T1000 (cell line): ENCODE measurements around the gene PTPN13.

ENCODE experiments used
- DNase-seq: peaks from one replicate; lab custom pipeline; 2025; ENCODE audit warnings: mixed read lengths; lab: John Stamatoyannopoulos, UW

Gene PTPN13

GRCh38 chr4:86818841-86819240 lies 224.7 kb downstream of the PTPN13 start:
- DNase-seq = no peak

GRCh38 chr4:86819561-86819960 lies 225.4 kb downstream of the PTPN13 start:
- no peak for DNase-seq

GRCh38 chr4:86821151-86821550 lies 227.0 kb downstream of the PTPN13 start:
- no peak for DNase-seq

GRCh38 chr4:86822136-86822535 lies 228.0 kb downstream of the PTPN13 start:
- no peak for DNase-seq

GRCh38 chr4:86825511-86825910 lies 231.4 kb downstream of the PTPN13 start:
- DNase-seq = peak; percentile 32

GRCh38 chr4:86831262-86832130 lies 237.4 kb downstream of the PTPN13 start:
- peak; percentile 40 for DNase-seq

- no peak for DNase-seq
Observed at GRCh38 chr4:86833615-86834014, 239.5 kb downstream of the PTPN13 start.

GRCh38 chr4:86834901-86835300 lies 240.8 kb downstream of the PTPN13 start:
- no peak for DNase-seq

- no peak for DNase-seq
Observed at GRCh38 chr4:86835677-86836076, 241.6 kb downstream of the PTPN13 start.

- DNase-seq = no peak
Observed at GRCh38 chr4:86837691-86838503, 243.8 kb downstream of the PTPN13 start.

GRCh38 chr4:86840858-86841257 lies 246.7 kb downstream of the PTPN13 start:
- DNase-seq = no peak

GRCh38 chr4:86841309-86841708 lies 247.2 kb downstream of the PTPN13 start:
- DNase-seq = no peak

GRCh38 chr4:86845593-86845992 lies 251.5 kb downstream of the PTPN13 start:
- no peak for DNase-seq

- DNase-seq = no peak
Observed at GRCh38 chr4:86846921-86847320, 252.8 kb downstream of the PTPN13 start.

GRCh38 chr4:86847571-86847970 lies 253.5 kb downstream of the PTPN13 start:
- DNase-seq = no peak

- no peak for DNase-seq
Observed at GRCh38 chr4:86848136-86848535, 254.0 kb downstream of the PTPN13 start.

- DNase-seq = no peak
Observed at GRCh38 chr4:86848732-86849619, 254.9 kb downstream of the PTPN13 start, which contains the start of gene SLC10A6. TSS of gene SLC10A6 (minus strand) at chr4:86849384. CDS start at chr4:86849115, 269 bp downstream.

GRCh38 chr4:86853209-86853608 lies 259.1 kb downstream of the PTPN13 start:
- no peak for DNase-seq

GRCh38 chr4:86855572-86855971 lies 261.5 kb downstream of the PTPN13 start:
- DNase-seq = peak; percentile 28

- no peak for DNase-seq
Observed at GRCh38 chr4:86856896-86857295, 262.8 kb downstream of the PTPN13 start.

- no peak for DNase-seq
Observed at GRCh38 chr4:86857341-86858052, 263.4 kb downstream of the PTPN13 start.
